GM10266 (cell line): Measurements from ENCODE around the gene CCDC63.

Experiments used
- DNase-seq: peaks from one replicate; pipeline ENCODE4 v3.0.0; 2012; ENCODE audit errors: extremely low spot score
- CTCF ChIP-seq: IDR thresholded peaks from 2 replicates; pipeline ENCODE4 v1.5.1; 2012; ENCODE audit warnings: mild to moderate bottlenecking, low read depth; ENCODE audit not compliant: control insufficient read depth, insufficient read depth; ENCODE audit errors: missing control alignments

The CCDC63 gene

GRCh38 chr12:110821917-110822316 is 24.9 kb upstream of the CCDC63 start:
- no peak for TF ChIP-seq CTCF
- no peak for DNase-seq

- DNase-seq, result no peak
- TF ChIP-seq CTCF, result no peak
These were observed 23.9 kb upstream of the CCDC63 start for GRCh38 chr12:110822821-110823415.

GRCh38 chr12:110824342-110824741 is 22.4 kb upstream of the CCDC63 start:
- DNase-seq, result no peak
- no peak for TF ChIP-seq CTCF

- DNase-seq, result no peak
- no peak for TF ChIP-seq CTCF
These were observed 21.3 kb upstream of the CCDC63 start for GRCh38 chr12:110825530-110825929.

GRCh38 chr12:110826592-110827200 is 20.1 kb upstream of the CCDC63 start:
- TF ChIP-seq CTCF, result peak; percentile 94
- peak; percentile 84 for DNase-seq

- TF ChIP-seq CTCF, result no peak
- no peak for DNase-seq
These were observed 17.5 kb upstream of the CCDC63 start for GRCh38 chr12:110829308-110829707.

GRCh38 chr12:110836291-110836690 is 10.5 kb upstream of the CCDC63 start:
- DNase-seq, result no peak
- TF ChIP-seq CTCF, result no peak
